Endothelial cell of umbilical vein (primary cell): ENCODE data around the gene CSMD2. TPM values are rescaled to one million over a fixed set of nuclear protein-coding genes. Genes with fewer than 3 reads are reported as not detected.

ENCODE experiments used
- BruUV-seq: library from RNA; stranded (reverse); fragments of 400-500 nt; replicated peaks from 2 replicates; lab custom pipeline; 2021; lab: Mats Ljungman, UMichigan
- CTCF ChIA-PET: fragments of 300-600, 350-600 bp; sonication (Branson Sonifier 250); formaldehyde crosslinking; loops from one replicate; lab custom pipeline; 2021; ENCODE audit warnings: antibody characterized with exemption, inconsistent platforms; lab: Charles Lee
- POLR2A ChIA-PET: fragments of 300-600, 350-600 bp; sonication (Branson Sonifier 250); formaldehyde crosslinking; loops from one replicate; lab custom pipeline; 2021; ENCODE audit warnings: antibody characterized with exemption, inconsistent platforms; lab: Charles Lee
- DNase-seq: peaks from one replicate; pipeline ENCODE4 v3.0.0-alpha.2; 2011; ENCODE audit warnings: low read depth, low spot score
- FAIRE-seq: peaks from 2 replicates; lab custom pipeline; 2011; peaks lifted over from hg19 to GRCh38; lab: Jason Lieb, UNC
- H2AFZ ChIP-seq: 2 replicates; pipeline ENCODE4 v1.6.0; 2012; ENCODE audit warnings: low read depth, low read length, control low read depth, inconsistent platforms
- H3K27ac ChIP-seq: 2 replicates; pipeline ENCODE4 v1.5.1; 2011; ENCODE audit warnings: low read depth, mild to moderate bottlenecking, control low read depth, low read length, moderate library complexity; ENCODE audit not compliant: insufficient read depth
- H3K27me3 ChIP-seq, 2 experiments: 2 replicates each; pipeline versions ENCODE4 v1.6.0 to v1.6.1; 2011; ENCODE audit warnings: low read length in 2 of 2, mixed read lengths in 1 of 2; ENCODE audit not compliant: control insufficient read depth in 2 of 2, insufficient read depth in 2 of 2
- H3K36me3 ChIP-seq, 2 experiments: 2 replicates in 1 of 2; 3 replicates in 1 of 2; pipeline ENCODE4 v1.5.1; 2011; ENCODE audit warnings: low read length in 2 of 2, mild to moderate bottlenecking in 1 of 2, moderate library complexity in 1 of 2; ENCODE audit not compliant: control insufficient read depth in 2 of 2, insufficient read depth in 2 of 2; ENCODE audit errors: extremely low read depth in 1 of 2
- H3K4me1 ChIP-seq: 3 replicates; pipeline ENCODE4 v1.5.1; 2011; ENCODE audit warnings: mild to moderate bottlenecking, low read length; ENCODE audit not compliant: control insufficient read depth, insufficient read depth; ENCODE audit errors: extremely low read depth
- H3K4me2 ChIP-seq: 2 replicates; pipeline ENCODE4 v1.6.1; 2011; ENCODE audit warnings: low read length, control low read depth, mixed read lengths; ENCODE audit not compliant: insufficient read depth
- H3K4me3 ChIP-seq, 3 experiments: fragments of 200-600 bp in 1 of 3; sonication (generic), shearing (Covaris generic) in 1 of 3; replicated peaks in 1 of 3; 2 replicates each; pipeline ENCODE4 v1.5.1; 2011 to 2016; ENCODE audit warnings: control low read depth in 3 of 3, low read length in 3 of 3, mild to moderate bottlenecking in 2 of 3, inconsistent platforms in 1 of 3, low read depth in 1 of 3, moderate library complexity in 1 of 3; ENCODE audit not compliant: insufficient read depth in 1 of 3
- H3K79me2 ChIP-seq: 2 replicates; pipeline ENCODE4 v1.6.0; 2012; ENCODE audit warnings: low read length, inconsistent platforms; ENCODE audit not compliant: control insufficient read depth, insufficient read depth
- H3K9ac ChIP-seq: replicated peaks from 2 replicates; pipeline ENCODE3; 2011; ENCODE audit warnings: low read length, control low read depth; ENCODE audit not compliant: insufficient read depth; ENCODE audit errors: extremely low read depth
- H3K9me1 ChIP-seq: replicated peaks from 3 replicates; pipeline ENCODE4 v1.6.0; 2011; ENCODE audit warnings: mild to moderate bottlenecking, low read length; ENCODE audit not compliant: control insufficient read depth, insufficient read depth; ENCODE audit errors: extremely low read depth
- H3K9me3 ChIP-seq: replicated peaks from 2 replicates; pipeline ENCODE4 v1.5.1; 2012; ENCODE audit warnings: low read length, inconsistent platforms; ENCODE audit not compliant: control insufficient read depth, insufficient read depth
- H4K20me1 ChIP-seq: replicated peaks from 2 replicates; pipeline ENCODE3; 2011; ENCODE audit warnings: mild to moderate bottlenecking, low read length; ENCODE audit not compliant: control insufficient read depth, insufficient read depth; ENCODE audit errors: extremely low read depth
- CTCF ChIP-seq, 2 donors: IDR thresholded peaks; 1 replicate in 1 of 2; 2 replicates in 1 of 2; pipeline ENCODE4 v1.5.1; 2011; ENCODE audit warnings: low read length in 2 of 2, mild to moderate bottlenecking in 2 of 2, moderate library complexity in 2 of 2, control low read depth in 1 of 2, inconsistent platforms in 1 of 2, low read depth in 1 of 2; ENCODE audit not compliant: insufficient read depth in 1 of 2; ENCODE audit errors: extremely low read depth in 1 of 2
- EZH2 ChIP-seq: IDR thresholded peaks from 2 replicates; pipeline ENCODE4 v1.6.1; 2012; ENCODE audit warnings: borderline replicate concordance, low read depth, mild to moderate bottlenecking, moderate library complexity, low read length, inconsistent platforms; ENCODE audit not compliant: severe bottlenecking
- FOS ChIP-seq: IDR thresholded peaks from 2 replicates; pipeline ENCODE4 v1.6.1; 2011; ENCODE audit warnings: mild to moderate bottlenecking, low read length, moderate library complexity, borderline replicate concordance; ENCODE audit not compliant: insufficient read depth
- GATA2 ChIP-seq: IDR thresholded peaks from 2 replicates; pipeline ENCODE4 v1.7.0; 2011; ENCODE audit warnings: low read depth, mild to moderate bottlenecking, moderate library complexity, mixed read lengths, low read length; ENCODE audit not compliant: insufficient read length, insufficient read depth
- JUN ChIP-seq: IDR thresholded peaks from 2 replicates; pipeline ENCODE4 v1.6.1; 2011; ENCODE audit warnings: borderline replicate concordance, low read depth; ENCODE audit not compliant: insufficient read length, insufficient read depth
- MYC ChIP-seq: IDR thresholded peaks from one replicate; pipeline ENCODE4 v1.6.1; 2011; ENCODE audit warnings: mild to moderate bottlenecking, low read depth, low read length
- POLR2A ChIP-seq: IDR thresholded peaks from 2 replicates; pipeline ENCODE4 v1.6.1; 2012; ENCODE audit warnings: low read depth, mild to moderate bottlenecking, control low read depth, low read length
- POLR2AphosphoS5 ChIP-seq: IDR thresholded peaks from 2 replicates; pipeline ENCODE4 v1.6.1; 2012; ENCODE audit warnings: low read depth, mild to moderate bottlenecking, control low read depth, low read length, moderate library complexity; ENCODE audit not compliant: insufficient read depth
- dilution Hi-C: fragments of 300-500 bp; cut with MboI; formaldehyde crosslinking; loops from one replicate; pipeline ENCODE4 v1.15.0; 2019; ENCODE audit warnings: low sequenced_read_pairs; ENCODE audit not compliant: extremely low pct_ligation_motif_present
- intact Hi-C: fragments of 100-400 bp; cut with micrococcal nuclease; formaldehyde crosslinking; loops from one replicate; pipeline ENCODE4 v1.10.0; 2022
- polyA plus RNA-seq, 4 experiments: library from polyadenylated mRNA; depleted of rRNA in 3 of 4; stranded (reverse) in 3 of 4; unstranded in 1 of 4; fragments of >200 nt; gene quantifications; 2 replicates each; pipeline versions ENCODE4 v1.2.1 to v1.2.3, GENCODE V29; 2011 to 2012; ENCODE audit warnings: missing spikeins in 1 of 4
- total RNA-seq: library from RNA; stranded (reverse); gene quantifications from 2 replicates; pipeline ENCODE4 v1.2.3, GENCODE V29; 2021
- TF ChIP-seq, protein P1 (sequence below): IDR thresholded peaks from 2 replicates; pipeline ENCODE4 v1.6.1; 2011; ENCODE audit not compliant: insufficient read depth, insufficient read length

CSMD2 gene
- total and polyA plus RNA-seq, 2 donors (not counting 3 experiments of a cell fraction or from before 2014, with no cell fraction given), result under 0.01 TPM; not detected in 1

DNA sequence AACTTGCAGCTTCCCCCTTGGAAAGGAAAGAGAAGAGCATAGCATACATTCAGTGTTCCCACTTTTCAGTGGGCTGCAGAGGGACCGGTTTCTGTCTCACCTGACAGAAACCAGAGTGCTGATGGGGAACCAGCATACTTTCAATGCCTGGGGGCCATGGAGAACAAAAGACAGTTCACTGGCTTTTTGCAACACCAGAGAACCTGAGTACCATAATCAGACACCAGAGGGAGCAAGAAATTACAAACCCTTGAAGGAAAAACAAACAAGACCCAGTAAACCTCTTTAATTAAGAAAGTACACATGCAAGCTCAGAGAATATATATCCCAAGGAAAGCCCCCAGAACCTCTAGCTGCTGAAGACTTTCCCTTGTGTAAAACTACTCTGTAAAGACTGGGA lies 51.1 kb downstream of the CSMD2 start:
- ChIA-PET CTCF (no interaction called here), POLR2A (no interaction called here)

GRCh38 chr1:34113362-34113761 lies 51.7 kb downstream of the CSMD2 start:
- intact Hi-C loops (no loop called here), dilution Hi-C loops (no loop called here)
- DNase-seq (no peak), FAIRE-seq (no peak)
- Histone ChIP-seq H3K9me3 (no peaks in the 10 kb centered on the region), H3K4me3 (no peak overlapping the region), H3K36me3 (no peaks in the 10 kb centered on the region), H3K27me3 (no peaks in the 10 kb centered on the region), H3K4me1 (no peaks in the 10 kb centered on the region), H3K27ac (no peak overlapping the region), H3K79me2 (no peaks in the 10 kb centered on the region), H2AFZ (no peak overlapping the region), H3K4me2 (no peak overlapping the region), H3K9me1 (no peaks in the 10 kb centered on the region), H4K20me1 (no peaks in the 10 kb centered on the region), H3K9ac (no peak overlapping the region)
- ChIA-PET CTCF (no interaction called here), POLR2A (no interaction called here)
- no peak for TF ChIP-seq JUN
- TF ChIP-seq EZH2, result no peak
- TF ChIP-seq MYC, result no peak
- no peak for TF ChIP-seq POLR2A
- no peak for TF ChIP-seq GATA2
- TF ChIP-seq POLR2AphosphoS5, result no peak
- no peak for TF ChIP-seq CTCF (IDR thresholded peaks at IDR 0.05; ENCODE audit: extremely low read depth in 1 of 2, insufficient read depth in 1 of 2, low read depth in 1 of 2, low read length in 2 of 2)
- TF ChIP-seq FOS, result no peak
- TF ChIP-seq, protein P1, sequence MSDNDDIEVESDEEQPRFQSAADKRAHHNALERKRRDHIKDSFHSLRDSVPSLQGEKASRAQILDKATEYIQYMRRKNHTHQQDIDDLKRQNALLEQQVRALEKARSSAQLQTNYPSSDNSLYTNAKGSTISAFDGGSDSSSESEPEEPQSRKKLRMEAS, result no peak
- BruUV-seq, result no TSS peak

More for the DNA sequence above, 51.1 kb downstream of the CSMD2 start:
- FAIRE-seq (no peak), DNase-seq (no peak)
- TF ChIP-seq CTCF (IDR thresholded peaks at IDR 0.05; ENCODE audit: extremely low read depth in 1 of 2, insufficient read depth in 1 of 2, low read depth in 1 of 2, low read length in 2 of 2) (peak in 1 of 2 donors; percentile 5), EZH2 (no peak)
- no peaks in the 10 kb centered on the region for H4K20me1 ChIP-seq
- no peaks in the 10 kb centered on the region for H3K9me3 ChIP-seq
- no peaks in the 10 kb centered on the region for H3K9me1 ChIP-seq
- no peak overlapping the region for H3K27ac ChIP-seq
- intact Hi-C loops (no loop called here), dilution Hi-C loops (no loop called here)
- H3K4me3 ChIP-seq, result no peak overlapping the region
- no peak overlapping the region for H3K4me2 ChIP-seq
- H3K27me3 ChIP-seq, result no peaks in the 10 kb centered on the region
- H3K36me3 ChIP-seq, result no peaks in the 10 kb centered on the region
- BruUV-seq, result no TSS peak
- no peak overlapping the region for H2AFZ ChIP-seq
- no peak overlapping the region for H3K9ac ChIP-seq
- H3K4me1 ChIP-seq, result no peaks in the 10 kb centered on the region
- H3K79me2 ChIP-seq, result no peaks in the 10 kb centered on the region
